ENCODE measurements around the gene SSBP3.
"Not testable (repeated sequence)": the region's sequence is repeated elsewhere in the genome, so short reads cannot be mapped to it uniquely, and the experiment has no call there.

Gene SSBP3

DNA sequence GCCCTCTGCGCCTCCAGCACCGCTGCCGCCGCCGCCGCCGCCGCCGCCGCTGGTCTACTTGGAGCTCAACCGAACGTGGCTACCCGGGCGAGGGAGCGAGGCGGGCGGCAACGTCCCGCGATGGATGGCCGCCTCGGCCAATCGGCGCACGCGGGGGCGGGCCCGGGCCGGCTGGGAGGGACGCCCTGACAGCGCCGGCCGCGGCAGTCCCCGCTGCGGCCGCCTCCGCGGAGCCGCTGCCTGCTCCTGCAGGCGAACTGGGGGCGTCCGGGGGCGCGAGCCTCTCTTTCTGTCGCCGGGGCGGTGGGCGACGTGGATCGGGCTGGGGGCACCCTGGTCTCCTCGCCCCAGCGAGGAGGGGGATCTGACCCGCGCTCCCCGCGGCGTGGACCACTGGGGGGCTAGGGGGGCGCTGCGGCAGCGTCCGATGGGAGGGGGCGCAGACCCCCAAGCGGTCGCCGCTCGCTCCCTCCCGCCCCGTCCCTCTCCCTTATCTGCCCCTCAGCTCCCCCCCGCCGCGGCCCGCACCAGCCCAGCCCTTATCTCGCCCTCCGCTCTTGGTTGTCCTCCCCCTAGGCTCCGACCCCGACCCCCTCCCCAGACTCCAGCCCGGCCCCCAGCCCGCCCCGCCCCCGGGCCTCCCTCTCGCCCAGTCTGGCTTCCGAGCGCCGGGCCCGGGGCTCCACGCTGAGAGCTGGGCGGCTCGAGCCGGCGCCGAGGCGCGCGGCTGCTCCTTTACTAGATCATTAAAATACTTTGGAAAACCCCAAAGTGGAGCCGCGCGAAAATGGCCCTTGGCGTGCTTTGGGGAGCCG lies at the start of gene SSBP3:
Gene SSBP3 (minus strand): TSS at position 56 of the 815 bp plus-strand sequence.
- DNase-seq: peak; percentile 91

GRCh38 chr1:54453509-54453908 lies 47.3 kb upstream of the SSBP3 start:
- DNase-seq: no peak

DNA sequence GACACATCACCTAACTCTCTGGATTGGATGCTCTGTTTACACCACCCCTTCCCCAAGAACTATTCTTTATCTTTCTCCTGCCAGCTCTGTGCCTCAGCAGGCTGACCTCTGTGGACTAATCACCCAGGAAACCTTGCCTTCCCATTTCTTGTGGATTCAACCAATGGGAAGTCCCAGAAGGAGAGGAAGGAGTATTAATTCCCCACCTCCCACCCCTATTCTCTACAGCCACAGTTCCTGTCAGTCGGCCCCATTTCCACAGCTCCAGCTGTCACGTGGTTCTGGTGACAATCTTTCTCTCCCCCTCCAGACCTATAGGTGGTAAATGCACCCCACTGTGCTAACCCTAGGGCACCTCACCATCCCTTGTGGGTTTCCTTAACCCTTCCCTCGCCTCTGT lies 46.8 kb upstream of the SSBP3 start:
- DNase-seq: no peak

- DNase-seq: not testable (repeated sequence)
Measured at GRCh38 chr1:54449431-54449830, 43.2 kb upstream of the SSBP3 start.

DNA sequence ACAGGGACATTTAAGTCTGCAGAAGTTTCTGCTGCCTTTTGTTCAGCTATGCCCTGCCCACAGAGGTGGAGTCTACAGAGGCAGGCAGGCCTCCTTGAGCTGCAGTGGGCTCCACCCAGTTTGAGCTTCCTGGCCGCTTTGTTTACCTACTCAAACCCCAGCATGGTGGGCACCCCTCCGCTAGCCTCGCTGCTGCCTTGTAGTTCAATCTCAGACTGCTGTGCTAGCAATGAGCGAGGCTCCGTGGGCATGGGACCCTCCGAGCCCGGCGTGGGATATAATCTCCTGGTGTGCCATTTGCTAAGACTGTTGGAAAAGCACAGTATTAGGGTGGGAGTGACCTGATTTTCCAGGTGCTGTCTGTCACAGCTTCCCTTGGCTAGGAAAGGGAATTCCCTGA lies 42.6 kb upstream of the SSBP3 start:
- DNase-seq: not testable (repeated sequence)

- DNase-seq: not testable (repeated sequence)
Measured at GRCh38 chr1:54447081-54447480, 40.9 kb upstream of the SSBP3 start.

- no peak for DNase-seq
Measured at GRCh38 chr1:54442185-54442584, 36.0 kb upstream of the SSBP3 start.

- peak; percentile 28 for DNase-seq
Measured at GRCh38 chr1:54439550-54440223, 33.5 kb upstream of the SSBP3 start.

DNA sequence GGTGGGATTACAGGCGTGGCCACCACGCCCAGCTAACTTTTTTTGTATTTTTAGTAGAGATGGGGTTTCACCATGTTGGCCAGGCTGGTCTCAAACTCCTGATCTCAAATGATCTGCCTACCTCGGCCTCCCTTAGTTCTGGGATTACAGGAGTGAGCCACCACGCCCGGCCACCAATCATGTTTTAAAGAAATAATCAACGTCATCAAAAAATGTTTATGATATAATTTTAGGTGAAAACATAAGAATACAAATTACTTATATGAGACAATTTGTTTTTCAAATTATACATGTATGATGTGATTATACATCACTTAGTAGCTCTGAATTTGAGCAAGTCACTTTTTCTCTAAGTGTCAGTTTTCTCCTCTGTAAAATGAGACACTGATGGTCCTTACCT lies 31.6 kb upstream of the SSBP3 start:
- no peak for DNase-seq

DNA sequence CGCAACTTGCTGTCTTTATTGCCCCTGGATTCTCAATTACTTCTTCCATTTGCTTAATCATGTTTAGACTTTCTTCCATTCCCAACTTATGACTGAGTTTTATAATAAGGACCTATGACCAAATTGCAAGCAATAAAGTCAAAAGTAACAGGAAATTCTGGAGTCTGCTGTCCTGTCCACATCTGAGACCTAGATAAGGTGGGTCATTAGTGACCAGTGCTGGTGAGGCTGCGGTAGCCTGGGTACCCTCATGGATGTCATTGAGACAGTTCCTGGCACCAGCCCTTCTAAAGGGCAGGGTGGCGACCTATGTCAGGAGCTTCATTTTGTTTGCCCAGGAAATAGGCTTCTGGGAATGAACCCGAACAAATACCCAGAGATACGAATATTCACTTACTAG lies 30.6 kb upstream of the SSBP3 start:
- DNase-seq: no peak

GRCh38 chr1:54429838-54430237 lies 23.6 kb upstream of the SSBP3 start:
- no peak for DNase-seq

- no peak for DNase-seq
Measured at GRCh38 chr1:54428837-54429518, 22.8 kb upstream of the SSBP3 start.

- no peak for DNase-seq
Measured at GRCh38 chr1:54425152-54425584, 19.0 kb upstream of the SSBP3 start.

DNA sequence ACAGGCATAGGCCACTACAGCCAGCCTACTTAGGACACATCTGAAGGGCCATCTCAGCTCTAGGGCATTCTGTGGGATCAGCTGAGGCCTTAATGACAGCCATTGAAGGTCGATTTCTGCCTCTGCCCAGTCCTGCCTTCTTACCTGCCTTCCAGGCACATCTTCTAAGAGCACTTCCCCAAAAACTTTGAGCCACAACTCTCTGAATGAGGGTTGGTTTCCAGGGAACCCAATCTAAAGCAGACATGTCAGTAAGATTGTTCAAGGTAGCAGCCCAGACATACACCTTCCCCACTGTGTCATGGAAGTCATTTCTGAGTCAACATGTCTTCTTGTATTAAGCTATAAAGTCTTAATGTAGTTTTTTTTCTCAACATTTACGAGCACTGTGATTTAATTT lies 18.2 kb upstream of the SSBP3 start:
- DNase-seq: no peak

DNA sequence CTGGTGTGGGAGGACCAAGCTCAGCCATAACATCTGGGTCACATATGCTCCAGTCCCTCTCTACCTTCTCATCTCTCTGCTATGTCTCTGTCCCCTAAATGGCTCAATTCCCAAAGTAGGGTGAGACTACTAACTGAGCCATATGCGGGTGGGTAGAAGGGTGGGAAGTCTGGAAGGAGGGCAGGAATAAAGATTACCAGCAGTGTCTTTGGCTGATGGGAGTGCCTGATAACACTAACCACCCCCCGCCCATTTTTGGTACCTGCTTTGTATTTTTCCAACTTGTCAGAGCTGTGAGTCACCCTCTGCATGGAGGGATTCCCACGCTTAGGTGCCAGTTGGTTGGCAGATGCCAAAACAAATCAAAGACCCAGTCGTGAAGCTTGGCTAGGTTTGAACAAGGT lies 14.9 kb upstream of the SSBP3 start:
- peak; percentile 46 for DNase-seq

DNA sequence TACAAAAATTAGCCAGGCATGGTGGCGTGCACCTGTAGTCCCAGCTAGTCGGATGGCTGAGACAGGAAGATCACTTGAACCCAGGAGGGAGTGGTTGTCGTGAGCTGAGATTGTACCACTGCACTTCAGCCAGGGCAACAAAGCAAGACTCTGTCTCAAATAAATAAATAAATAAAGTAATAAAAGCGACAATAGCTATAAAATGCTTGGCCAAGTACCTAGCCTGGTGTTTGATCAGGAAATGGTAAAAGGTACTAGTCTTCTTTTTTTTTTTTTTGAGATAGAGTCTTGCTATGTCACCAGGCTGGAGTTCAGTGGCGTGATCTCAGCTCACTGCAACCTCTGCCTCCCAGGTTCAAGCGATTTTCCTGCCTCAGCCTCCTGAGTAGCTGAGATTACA lies 12.4 kb upstream of the SSBP3 start:
- DNase-seq: not testable (repeated sequence)

DNA sequence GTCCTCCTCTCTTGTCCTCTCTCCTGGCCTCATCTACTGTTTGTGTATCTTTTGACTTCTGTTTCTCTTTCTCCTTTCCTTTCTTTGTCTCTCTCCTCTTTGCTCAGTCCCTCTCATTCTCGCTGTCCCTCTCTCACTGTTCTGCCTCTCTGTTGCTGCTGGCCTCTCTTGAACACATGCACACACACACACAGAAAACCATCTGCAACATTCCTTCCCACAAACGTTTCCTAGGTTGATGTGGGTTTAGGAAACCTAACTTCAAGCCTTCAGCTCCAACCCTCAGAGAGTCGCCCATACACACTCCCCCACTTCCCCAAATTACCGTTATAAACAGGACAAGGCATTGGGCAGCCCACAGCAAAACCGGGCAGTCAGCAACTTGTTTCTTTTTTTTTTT lies 10.9 kb upstream of the SSBP3 start:
- DNase-seq: no peak

- DNase-seq: no peak
Measured at GRCh38 chr1:54416435-54416834, 10.2 kb upstream of the SSBP3 start.

- DNase-seq: no peak
Measured at GRCh38 chr1:54415991-54416390, 9.8 kb upstream of the SSBP3 start.

- DNase-seq: no peak
Measured at GRCh38 chr1:54415533-54415932, 9.3 kb upstream of the SSBP3 start.

DNA sequence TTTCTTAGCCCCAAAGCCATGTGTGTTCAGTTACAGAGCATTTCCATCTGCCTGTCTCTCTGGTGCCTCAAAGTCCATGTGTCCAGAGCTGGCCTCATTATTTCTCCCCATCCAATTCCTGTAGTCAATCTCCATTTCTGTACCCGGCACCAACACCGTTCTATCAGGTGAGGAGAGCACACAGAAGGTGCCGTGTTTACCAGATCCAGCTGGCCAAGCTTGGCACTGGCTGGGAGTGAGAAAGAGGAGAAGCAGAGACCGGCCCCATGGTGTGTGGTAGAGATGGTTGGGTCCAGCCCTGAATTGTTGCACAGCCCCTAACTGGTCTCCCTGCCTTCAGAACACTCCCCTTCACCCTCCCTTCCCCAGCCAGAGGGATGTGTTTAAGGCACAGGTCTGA lies 7.5 kb upstream of the SSBP3 start:
- DNase-seq: no peak

DNA sequence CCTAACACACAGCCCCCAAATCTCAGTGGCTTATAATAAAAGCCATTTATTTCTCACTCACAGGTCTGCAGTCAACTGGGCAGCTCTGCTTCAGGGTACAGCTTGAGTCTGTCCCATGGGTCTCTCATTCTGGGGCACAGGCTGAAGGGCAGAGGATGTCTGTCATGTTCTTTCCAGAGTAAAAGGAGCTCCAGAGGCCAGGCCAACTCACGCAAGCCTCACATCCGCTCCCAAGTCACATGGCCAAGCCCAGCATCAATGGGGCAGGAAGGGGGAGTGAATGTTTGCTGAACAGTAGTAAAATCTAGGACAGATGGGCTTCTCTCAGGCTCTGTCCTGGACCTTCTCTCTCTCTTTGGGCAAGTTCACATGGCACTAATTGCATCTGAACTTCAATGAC lies 7.1 kb upstream of the SSBP3 start:
- peak; percentile 63 for DNase-seq

GRCh38 chr1:54410359-54410758 lies 4.2 kb upstream of the SSBP3 start:
- no peak for DNase-seq
